C1 segment of cervical spinal cord (tissue), 14 donors: ENCODE measurements around the gene CFAP53.

Experiments
- DNase-seq, 14 donors: peaks; one replicate each; lab custom pipeline; 2025; lab: John Stamatoyannopoulos, UW

CFAP53 gene

GRCh38 chr18:50287441-50288347, 21.4 kb upstream of the CFAP53 start, which contains the start of gene CXXC1:
Gene CXXC1 (minus strand): TSS chr18:50287692. CDS start chr18:50287589, 103 bp downstream.
- peak; percentile 35 to 99 (median 94) for DNase-seq

- peak in 2 of 14 donors; percentile 57 to 63 for DNase-seq
These were observed 20.7 kb upstream of the CFAP53 start for GRCh38 chr18:50287028-50287440.

GRCh38 chr18:50286391-50287027, 20.2 kb upstream of the CFAP53 start:
- DNase-seq, result peak in 4 of 14 donors; percentile 20 to 53 (median 30)

- DNase-seq, result no peak
These were observed 19.5 kb upstream of the CFAP53 start for GRCh38 chr18:50285631-50286321.

GRCh38 chr18:50285071-50285470, 18.8 kb upstream of the CFAP53 start:
- DNase-seq, result no peak

GRCh38 chr18:50284255-50284885, 18.1 kb upstream of the CFAP53 start:
- DNase-seq, result no peak

- no peak for DNase-seq
These were observed 17.3 kb upstream of the CFAP53 start for GRCh38 chr18:50283469-50284209.

GRCh38 chr18:50282521-50283335, 16.4 kb upstream of the CFAP53 start:
- DNase-seq, result peak in 1 of 14 donors; percentile 21

- DNase-seq, result no peak
These were observed 15.8 kb upstream of the CFAP53 start for GRCh38 chr18:50281972-50282520.

- DNase-seq, result peak; percentile 85 to 100 (median 98)
These were observed 15.1 kb upstream of the CFAP53 start, which contains the start of gene MBD1 for GRCh38 chr18:50281295-50281971. Gene MBD1 (minus strand): TSS chr18:50281523. CDS start chr18:50279992, 1,531 bp downstream.

- DNase-seq, result no peak
These were observed 14.5 kb upstream of the CFAP53 start for GRCh38 chr18:50280707-50281294.

- DNase-seq, result no peak
These were observed 13.5 kb upstream of the CFAP53 start for GRCh38 chr18:50279752-50280151.

GRCh38 chr18:50277942-50278341, 11.6 kb upstream of the CFAP53 start:
- no peak for DNase-seq

- no peak for DNase-seq
These were observed 10.2 kb upstream of the CFAP53 start for GRCh38 chr18:50276452-50276851.

- DNase-seq, result no peak
These were observed 9.3 kb upstream of the CFAP53 start for GRCh38 chr18:50275503-50276036.

GRCh38 chr18:50274941-50275340, 8.6 kb upstream of the CFAP53 start:
- no peak for DNase-seq

- no peak for DNase-seq
These were observed 7.7 kb upstream of the CFAP53 start for GRCh38 chr18:50274044-50274442.
